Loucy (cell line): ENCODE results near the gene ARRDC1.

Experiments used
- EZH2phosphoT487 ChIP-seq: fragments of 200-600 bp; IDR thresholded peaks from 2 replicates; pipeline ENCODE4 v1.6.1; 2018; ENCODE audit warnings: antibody characterized with exemption, mild to moderate bottlenecking, moderate library complexity, borderline replicate concordance
- TF ChIP-seq, protein P1 (sequence below): fragments of 200-600 bp; sonication (generic); conservative IDR thresholded peaks from 2 replicates; pipeline ENCODE4 v1.5.1; 2014; ENCODE audit warnings: mild to moderate bottlenecking, antibody characterized with exemption, low read length

GRCh38 chr9:137648396-137648795 is 42.9 kb downstream of the ARRDC1 start:
- TF ChIP-seq, protein P1, sequence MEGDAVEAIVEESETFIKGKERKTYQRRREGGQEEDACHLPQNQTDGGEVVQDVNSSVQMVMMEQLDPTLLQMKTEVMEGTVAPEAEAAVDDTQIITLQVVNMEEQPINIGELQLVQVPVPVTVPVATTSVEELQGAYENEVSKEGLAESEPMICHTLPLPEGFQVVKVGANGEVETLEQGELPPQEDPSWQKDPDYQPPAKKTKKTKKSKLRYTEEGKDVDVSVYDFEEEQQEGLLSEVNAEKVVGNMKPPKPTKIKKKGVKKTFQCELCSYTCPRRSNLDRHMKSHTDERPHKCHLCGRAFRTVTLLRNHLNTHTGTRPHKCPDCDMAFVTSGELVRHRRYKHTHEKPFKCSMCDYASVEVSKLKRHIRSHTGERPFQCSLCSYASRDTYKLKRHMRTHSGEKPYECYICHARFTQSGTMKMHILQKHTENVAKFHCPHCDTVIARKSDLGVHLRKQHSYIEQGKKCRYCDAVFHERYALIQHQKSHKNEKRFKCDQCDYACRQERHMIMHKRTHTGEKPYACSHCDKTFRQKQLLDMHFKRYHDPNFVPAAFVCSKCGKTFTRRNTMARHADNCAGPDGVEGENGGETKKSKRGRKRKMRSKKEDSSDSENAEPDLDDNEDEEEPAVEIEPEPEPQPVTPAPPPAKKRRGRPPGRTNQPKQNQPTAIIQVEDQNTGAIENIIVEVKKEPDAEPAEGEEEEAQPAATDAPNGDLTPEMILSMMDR = no peak
- TF ChIP-seq EZH2phosphoT487 = no peak
